Fibroblast of gingiva (primary cell): ENCODE results near the gene PPP1R7.

Source experiments
- DNase-seq: peaks from one replicate; pipeline ENCODE4 v3.0.0-alpha.2; 2011; ENCODE audit warnings: low read depth

The PPP1R7 gene

GRCh38 chr2:241168366-241168765, 18.1 kb downstream of the PPP1R7 start:
- no peak for DNase-seq

DNA sequence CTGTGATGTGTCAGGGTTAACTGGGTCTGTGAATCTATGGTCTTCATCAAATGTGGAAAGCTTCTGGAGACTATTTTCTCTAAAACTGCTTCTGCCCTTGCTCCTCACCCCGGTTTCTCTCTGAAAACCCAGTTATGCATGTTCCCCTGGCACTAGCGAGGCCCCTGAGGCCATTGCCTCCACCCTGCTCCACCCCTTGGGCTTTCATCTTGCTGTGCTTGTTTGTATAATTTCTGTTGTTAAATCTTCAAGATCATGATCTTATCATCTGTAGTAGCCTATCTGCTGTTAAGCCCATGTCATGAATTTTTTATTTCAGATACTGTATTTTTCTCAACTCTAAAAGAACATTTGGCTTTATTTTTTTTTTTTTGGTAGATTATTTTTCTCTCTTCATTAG, 23.3 kb downstream of the PPP1R7 start:
- no peak for DNase-seq

GRCh38 chr2:241177526-241178334, 27.5 kb downstream of the PPP1R7 start:
- no peak for DNase-seq

DNA sequence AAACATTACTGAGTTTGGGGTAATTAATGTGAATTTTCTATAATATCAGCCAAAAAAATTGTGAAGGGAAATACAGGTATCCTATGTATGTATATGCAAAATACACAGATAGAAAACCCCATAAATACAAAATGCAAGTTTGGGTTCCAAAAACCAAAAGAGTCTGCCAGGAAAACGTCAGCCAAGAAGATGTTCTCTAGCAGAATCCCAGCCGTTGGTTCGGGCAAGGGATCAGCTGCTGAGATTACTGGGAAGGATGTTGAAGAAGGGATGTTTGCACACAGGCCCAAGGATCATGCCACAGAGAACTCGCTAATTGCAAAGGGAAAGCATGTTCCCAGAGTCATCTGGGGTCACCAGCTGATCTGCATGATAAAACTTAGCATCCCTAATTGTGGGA, 28.7 kb downstream of the PPP1R7 start:
- DNase-seq = no peak

DNA sequence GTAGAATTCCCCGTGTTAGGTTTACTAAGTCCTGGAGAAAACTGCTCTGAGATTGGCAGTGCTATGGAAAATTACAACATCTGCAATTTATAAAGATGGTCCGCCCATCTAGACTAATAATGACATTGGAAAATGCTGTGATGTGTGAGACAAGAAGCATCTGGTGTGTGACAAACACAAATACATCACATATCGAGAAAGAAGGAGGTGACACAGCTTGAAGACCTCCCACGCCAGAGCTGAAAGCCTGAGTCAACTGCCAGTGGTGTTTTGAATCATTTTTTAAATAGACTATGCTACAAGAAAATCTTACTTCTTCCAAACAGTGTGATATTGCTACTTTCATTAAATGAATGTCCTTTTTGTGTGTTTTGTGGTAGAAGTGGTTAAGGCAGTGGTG, 29.6 kb downstream of the PPP1R7 start:
- no peak for DNase-seq

DNA sequence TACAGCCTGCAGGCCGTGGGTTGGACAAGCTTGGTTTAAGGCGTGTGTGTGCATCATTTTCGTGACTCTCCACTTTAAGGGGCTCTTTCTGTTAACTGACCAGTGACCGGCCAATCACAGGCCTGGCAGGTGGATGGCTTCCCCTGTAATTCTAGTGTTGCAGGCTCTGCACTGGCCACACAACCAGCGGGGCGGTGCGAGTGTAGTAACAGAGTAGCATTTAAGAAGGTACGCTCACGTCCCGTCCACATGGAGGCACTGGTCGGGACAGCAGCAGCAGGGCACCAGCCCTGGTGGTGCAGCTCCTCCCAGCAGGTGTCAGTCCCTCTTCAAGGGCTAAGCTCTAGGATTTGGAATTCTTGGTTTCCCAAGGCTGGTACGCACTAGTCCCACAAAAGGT, 30.2 kb downstream of the PPP1R7 start:
- no peak for DNase-seq

DNA sequence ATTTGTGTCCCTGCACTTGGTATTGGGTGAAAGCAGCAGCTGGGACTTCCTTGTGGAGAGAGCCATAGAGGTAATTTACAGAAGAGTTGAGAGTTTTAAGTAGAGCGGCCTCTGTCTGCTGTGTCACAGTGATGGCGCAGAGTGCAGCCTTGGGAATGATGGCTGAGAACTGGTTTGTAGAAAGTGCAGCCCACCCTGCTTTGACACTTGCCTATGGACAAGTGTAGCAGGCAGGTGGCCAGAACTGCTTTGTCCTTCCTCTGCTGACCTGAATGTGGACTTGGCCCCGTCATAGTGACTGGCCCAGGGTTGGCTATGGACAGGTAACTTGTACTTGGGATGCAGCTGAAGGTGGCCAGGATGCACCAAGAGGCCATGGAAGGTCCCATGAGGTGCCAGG, 31.9 kb downstream of the PPP1R7 start:
- no peak for DNase-seq

DNA sequence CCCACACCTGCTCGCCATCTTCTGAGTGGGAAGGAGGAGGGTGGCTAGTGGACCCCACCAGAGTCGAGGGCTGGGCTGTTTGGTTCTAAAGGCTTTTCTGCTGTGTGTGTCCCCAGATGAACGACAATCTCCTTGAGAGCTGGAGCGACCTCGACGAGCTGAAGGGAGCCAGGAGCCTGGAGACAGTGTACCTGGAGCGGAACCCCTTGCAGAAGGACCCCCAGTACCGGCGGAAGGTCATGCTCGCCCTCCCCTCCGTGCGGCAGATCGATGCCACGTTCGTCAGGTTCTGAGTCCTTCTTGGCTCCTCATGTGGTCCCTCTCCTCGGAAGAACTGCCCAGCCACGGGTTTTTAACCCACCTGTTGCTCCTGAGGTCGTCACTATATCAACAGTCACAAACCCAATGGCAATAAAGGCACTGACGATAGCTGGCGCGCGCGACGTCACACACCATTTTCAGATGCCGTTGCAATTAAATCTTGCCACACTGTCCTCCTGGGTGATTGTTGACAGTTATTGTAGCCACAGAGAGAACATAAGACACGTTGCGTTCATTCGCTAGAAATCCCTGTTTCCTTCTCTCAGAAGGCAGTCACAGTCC, 32.4 kb downstream of the PPP1R7 start:
- DNase-seq = no peak

- DNase-seq = no peak
These were observed 33.0 kb downstream of the PPP1R7 start for GRCh38 chr2:241183221-241183620.

GRCh38 chr2:241184901-241185300, 34.6 kb downstream of the PPP1R7 start:
- no peak for DNase-seq

DNA sequence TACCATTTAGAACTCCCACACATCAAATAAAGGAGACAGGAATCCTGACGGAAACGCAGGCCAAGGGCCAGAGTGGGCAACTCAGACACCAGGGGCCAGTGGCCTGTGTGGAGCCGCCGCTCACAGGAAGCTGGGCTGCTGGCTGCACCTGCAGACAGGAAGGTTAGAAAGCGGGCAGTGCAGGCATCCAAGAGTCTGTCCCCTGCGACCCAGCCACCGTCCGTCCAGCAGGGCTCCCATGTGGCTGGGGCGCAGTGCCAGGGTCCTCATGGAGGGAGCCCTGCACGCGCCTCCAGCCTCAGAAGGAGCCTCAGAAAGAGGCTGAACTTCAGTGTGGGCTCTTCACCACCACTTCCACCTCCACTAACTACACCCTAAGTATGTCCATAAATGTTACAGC, 35.7 kb downstream of the PPP1R7 start:
- no peak for DNase-seq

DNA sequence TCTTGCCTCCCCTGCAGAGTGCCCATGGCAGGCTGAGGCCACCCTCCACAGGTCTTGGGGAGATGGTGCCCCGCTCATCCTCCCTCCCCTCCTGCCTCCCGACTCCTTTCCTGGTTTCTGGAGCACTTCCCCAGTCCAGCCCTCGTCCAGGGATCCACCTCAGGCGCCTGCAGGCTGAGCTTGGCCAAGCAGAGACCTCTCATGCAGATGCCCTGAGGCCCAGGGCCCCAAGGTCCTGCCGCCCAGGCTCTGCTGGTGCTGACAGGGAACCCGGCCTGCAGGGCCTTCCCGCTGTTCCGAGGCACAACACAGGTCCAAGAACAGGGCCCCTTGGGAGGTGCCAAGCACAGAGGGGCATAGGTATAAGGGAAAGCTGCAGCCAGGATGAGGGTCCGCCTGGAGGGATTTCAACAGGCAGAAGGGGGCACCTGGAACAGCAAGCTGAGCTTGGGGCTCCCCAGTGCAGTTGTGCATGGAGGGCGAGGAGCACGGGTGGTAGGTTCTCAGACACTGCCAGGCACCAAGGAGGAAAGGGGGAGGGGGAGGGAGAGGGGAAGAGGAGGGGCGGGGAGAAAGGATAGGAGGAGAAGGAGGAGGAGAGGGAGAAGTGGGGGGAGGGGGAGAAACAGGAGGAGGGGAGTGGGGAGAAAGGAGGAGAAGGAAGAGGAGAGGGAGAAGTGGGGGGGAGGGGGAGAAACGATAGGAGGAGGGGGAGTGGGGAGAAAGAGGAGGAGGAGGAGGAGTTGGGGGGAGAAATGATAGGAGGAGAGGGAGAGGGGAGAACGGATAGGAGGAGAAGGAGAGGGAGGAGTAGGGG, 37.0 kb downstream of the PPP1R7 start:
- DNase-seq = no peak

DNA sequence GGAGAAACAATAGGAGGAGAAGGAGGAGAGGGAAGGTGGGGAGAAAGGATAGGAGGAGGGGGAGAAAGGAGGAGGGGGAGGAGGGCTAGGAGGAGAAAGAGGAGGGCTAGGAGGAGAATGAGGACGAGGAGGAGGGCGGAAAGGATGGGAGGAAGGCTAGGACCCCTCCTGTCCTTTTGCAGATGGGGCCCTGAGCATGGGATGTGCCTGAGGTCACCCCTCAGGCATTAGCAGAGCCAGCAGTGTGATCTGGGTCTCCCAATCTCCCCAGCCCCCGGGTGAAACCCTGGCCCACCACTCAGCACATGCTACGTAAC, 37.6 kb downstream of the PPP1R7 start:
- DNase-seq = no peak

GRCh38 chr2:241188361-241189092, 38.3 kb downstream of the PPP1R7 start, which contains the start of gene ANO7:
TSS of gene ANO7 (plus strand) at chr2:241188677. CDS start at chr2:241190064, 1,387 bp downstream.
- no peak for DNase-seq

DNA sequence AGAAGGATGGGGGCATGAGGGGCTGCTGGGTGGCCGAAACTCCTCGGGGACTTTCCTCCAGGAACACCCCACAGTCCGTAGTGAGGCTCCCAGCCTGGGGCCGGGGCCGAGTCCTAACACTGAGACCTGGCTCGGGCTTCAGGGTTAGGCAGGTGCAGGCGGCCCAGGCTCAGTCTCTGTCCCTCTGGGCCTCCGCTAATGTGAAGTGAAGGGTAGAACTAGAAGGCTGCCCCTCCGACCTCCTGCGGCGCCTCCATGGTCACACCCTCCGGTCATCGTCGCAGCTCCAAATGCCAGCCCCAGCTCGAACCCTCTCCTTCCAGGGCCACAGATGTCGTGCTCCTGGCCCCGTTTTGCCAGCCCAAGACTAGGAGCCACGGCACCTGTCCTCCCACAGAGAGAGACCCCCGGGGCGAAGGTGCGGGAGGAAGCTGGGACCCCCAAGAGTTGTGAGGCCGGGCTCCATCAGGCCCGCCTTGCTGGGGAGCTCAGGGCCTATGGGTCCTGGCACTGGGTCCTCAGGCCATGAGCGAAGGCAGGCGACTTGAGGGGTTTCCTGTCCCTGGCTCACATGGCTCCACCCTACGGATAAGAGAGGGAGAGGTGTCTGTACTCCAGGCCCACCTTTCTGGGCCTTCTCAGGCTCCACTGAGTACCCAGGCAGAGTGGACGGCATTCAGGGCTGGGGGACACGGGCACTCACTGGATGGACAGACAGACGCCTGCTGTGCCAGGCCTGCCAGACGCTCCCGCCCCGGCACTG, 39.0 kb downstream of the PPP1R7 start:
- DNase-seq = no peak

DNA sequence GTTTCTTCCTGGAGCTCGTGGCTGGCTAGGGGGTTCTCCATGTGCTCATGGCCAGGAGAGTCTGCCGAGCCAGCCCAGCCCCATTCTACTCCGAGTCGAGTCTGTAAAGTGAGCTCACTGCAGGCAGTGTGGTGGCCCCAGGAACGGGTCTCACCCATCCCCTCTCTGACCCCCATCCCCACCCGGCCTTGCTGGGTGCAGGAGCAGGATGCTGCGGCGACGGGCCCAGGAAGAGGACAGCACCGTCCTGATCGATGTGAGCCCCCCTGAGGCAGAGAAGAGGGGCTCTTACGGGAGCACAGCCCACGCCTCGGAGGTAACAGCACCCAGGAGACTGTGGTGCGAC, 39.6 kb downstream of the PPP1R7 start:
- DNase-seq = no peak

GRCh38 chr2:241190291-241190981, 40.2 kb downstream of the PPP1R7 start:
- no peak for DNase-seq

GRCh38 chr2:241191081-241191480, 40.8 kb downstream of the PPP1R7 start:
- DNase-seq = no peak

GRCh38 chr2:241193271-241193670, 43.0 kb downstream of the PPP1R7 start:
- no peak for DNase-seq

DNA sequence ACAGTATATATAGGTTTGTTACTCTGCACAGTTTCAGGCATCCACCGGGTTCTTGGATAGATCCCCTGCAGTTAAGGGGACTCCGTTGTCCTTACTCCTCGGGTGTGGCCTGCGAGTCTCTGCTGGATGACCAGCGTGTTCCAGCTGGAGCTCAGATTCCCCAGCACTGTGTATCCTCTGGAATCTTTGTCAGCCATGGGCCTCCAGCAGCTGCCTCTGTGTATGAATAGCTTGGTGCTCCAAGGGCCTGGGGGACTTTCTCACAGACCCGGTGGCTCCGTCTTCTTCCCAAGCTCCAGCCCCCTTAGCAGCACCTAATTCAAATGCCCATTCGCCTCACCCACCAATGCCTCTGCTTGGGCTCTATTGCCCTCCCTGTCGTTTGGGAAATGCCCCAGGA, 44.5 kb downstream of the PPP1R7 start:
- no peak for DNase-seq

DNA sequence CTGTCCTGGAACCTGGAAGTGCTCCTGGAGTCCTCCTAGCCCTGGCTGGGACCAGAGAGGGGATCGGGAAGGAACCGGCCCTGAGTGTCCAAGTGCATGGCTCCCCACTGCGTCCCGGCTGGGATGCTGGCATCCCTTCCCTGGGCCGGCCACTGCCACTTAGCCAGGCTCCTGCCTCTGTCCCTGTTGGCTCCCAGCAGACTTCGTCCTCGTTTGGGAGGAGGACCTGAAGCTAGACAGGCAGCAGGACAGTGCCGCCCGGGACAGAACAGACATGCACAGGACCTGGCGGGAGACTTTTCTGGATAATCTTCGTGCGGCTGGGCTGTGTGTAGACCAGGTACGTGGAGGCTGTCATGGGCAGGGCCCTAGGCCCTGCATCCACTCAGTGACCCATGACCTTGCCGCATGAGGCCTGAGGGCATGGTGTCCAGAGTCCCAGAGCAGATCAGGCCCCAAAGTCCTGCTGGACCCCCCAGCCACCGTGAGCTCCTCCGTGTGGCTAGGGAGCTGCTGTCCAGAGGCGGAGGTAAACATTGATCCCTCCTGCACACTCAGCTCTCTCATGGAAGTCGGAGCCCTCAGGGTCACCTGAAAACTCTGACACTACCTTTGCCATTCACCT, 45.4 kb downstream of the PPP1R7 start:
- DNase-seq = no peak
